Umbilical cord (tissue), 2 donors: ENCODE data around the gene TMOD1. TPM values are rescaled to one million over a fixed set of nuclear protein-coding genes. Genes with fewer than 3 reads are reported as not detected.
"Not testable (repeated sequence)": the region's sequence is repeated elsewhere in the genome, so short reads cannot be mapped to it uniquely, and the experiment has no call there.

Experiments used
- DNase-seq: peaks from one replicate; pipeline ENCODE4 v3.0.0-alpha.2; 2015; ENCODE audit warnings: low spot score
- total RNA-seq: library from RNA; depleted of rRNA; stranded (reverse); fragments of >200 nt; gene quantifications from one replicate; pipeline ENCODE4 v1.2.3, GENCODE V29; 2014; ENCODE audit warnings: low replicate concordance; ENCODE audit not compliant: insufficient read depth

Gene TMOD1
- total RNA-seq, 1 donor from 2014 or later, result 3.4 TPM

- peak; percentile 78 for DNase-seq
Measured at GRCh38 chr9:97564291-97565175, 63.1 kb downstream of the TMOD1 start.

- no peak for DNase-seq
Measured at GRCh38 chr9:97565262-97565661, 63.8 kb downstream of the TMOD1 start.

- no peak for DNase-seq
Measured at GRCh38 chr9:97567182-97567893, 65.9 kb downstream of the TMOD1 start.

- DNase-seq, result no peak
Measured at GRCh38 chr9:97567894-97568202, 66.4 kb downstream of the TMOD1 start.

GRCh38 chr9:97568461-97569275 is 67.2 kb downstream of the TMOD1 start:
- no peak for DNase-seq

- DNase-seq, result no peak
Measured at GRCh38 chr9:97570899-97571298, 69.4 kb downstream of the TMOD1 start.

- peak; percentile 54 for DNase-seq
Measured at GRCh38 chr9:97571664-97572063, 70.2 kb downstream of the TMOD1 start.

GRCh38 chr9:97572196-97572891 is 70.9 kb downstream of the TMOD1 start:
- no peak for DNase-seq

GRCh38 chr9:97572892-97573365 is 71.5 kb downstream of the TMOD1 start:
- DNase-seq, result no peak

GRCh38 chr9:97573482-97574073 is 72.1 kb downstream of the TMOD1 start:
- no peak for DNase-seq

GRCh38 chr9:97574101-97574571 is 72.7 kb downstream of the TMOD1 start:
- not testable (repeated sequence) for DNase-seq

- DNase-seq, result not testable (repeated sequence)
Measured at GRCh38 chr9:97574921-97575672, 73.6 kb downstream of the TMOD1 start.

- DNase-seq, result no peak
Measured at GRCh38 chr9:97575673-97576200, 74.3 kb downstream of the TMOD1 start.

- no peak for DNase-seq
Measured at GRCh38 chr9:97577051-97577450, 75.6 kb downstream of the TMOD1 start.

- DNase-seq, result no peak
Measured at GRCh38 chr9:97578846-97579245, 77.4 kb downstream of the TMOD1 start.

- DNase-seq, result no peak
Measured at GRCh38 chr9:97579914-97580313, 78.4 kb downstream of the TMOD1 start.

GRCh38 chr9:97581590-97581989 is 80.1 kb downstream of the TMOD1 start:
- DNase-seq, result not testable (repeated sequence)

GRCh38 chr9:97584778-97585177 is 83.3 kb downstream of the TMOD1 start:
- not testable (repeated sequence) for DNase-seq

- not testable (repeated sequence) for DNase-seq
Measured at GRCh38 chr9:97586909-97587308, 85.4 kb downstream of the TMOD1 start.

- DNase-seq, result no peak
Measured at GRCh38 chr9:97591535-97591934, 90.1 kb downstream of the TMOD1 start.
